Heart left ventricle (tissue), 13 donors: ENCODE data around the gene WDR47.

Experiments used
- CTCF ChIP-seq, 12 donors: fragments of 200-600 bp; sonication (generic) in 4 of 12; IDR thresholded peaks; one replicate each; pipeline versions ENCODE4 v1.5.0 to v1.8.0; 2018 to 2022; ENCODE audit warnings: antibody characterized with exemption in 12 of 12, mild to moderate bottlenecking in 5 of 12
- POLR2A ChIP-seq, 2 donors: fragments of 450-650 bp; IDR thresholded peaks; one replicate each; pipeline ENCODE4 v1.6.1; 2017; ENCODE audit warnings: antibody characterized with exemption in 2 of 2, mild to moderate bottlenecking in 2 of 2, moderate library complexity in 2 of 2
- donor health status: ischemic (EF 13 %, LVEDD 7.1; RV severe dilation, severe dysfunction).
- donor health status: DM: no; HTN: yes; CAD: no.
- donor health status: DM: no; HTN: no; CAD: no.
- donor health status: ischemic (EF 25% LVEDD 6.9; RV normal size, moderate dysfunction).
- donor health status: ischemic (EF 25% LVEDD 5.7; RV mildly dilated, moderate dysfunction).
- donor health status: ischemic (EF 35%, LVEDD 5.7; RV mildly dilated, moderate dysfunction).
- donor health status: nonischemic (EF 11% LVEDD 7.7; RV severe dilation, severe dysfunction).
- donor health status: DM: yes; HTN: yes; CAD: no.
- donor health status: PGD.
- donor health status: ischemic (EF 29% LVEDD 5.4; RV normal size, mild dysfunction).
- donor health status: nonischemic (EF 23%, LVEDD 6.1; RV moderate dilation, normal function).

DNA sequence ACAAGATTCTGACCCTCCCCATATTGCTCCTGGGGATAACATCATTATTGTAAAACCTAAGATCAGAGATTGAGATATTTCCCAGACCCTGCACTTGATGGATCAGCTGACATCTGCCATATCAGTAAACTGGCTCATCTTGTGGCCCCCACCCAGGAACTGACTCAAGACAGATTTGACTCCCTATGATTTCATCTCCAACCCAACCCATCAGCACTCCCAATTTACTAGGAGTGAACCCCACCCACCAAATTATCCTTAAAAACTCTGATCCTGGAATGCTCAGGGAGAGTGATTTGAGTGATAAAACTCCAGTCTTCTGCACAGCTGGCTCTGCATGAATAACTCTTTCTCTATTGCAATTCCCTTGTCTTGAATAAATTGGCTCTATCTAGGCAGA, 72.6 kb downstream of the WDR47 start:
- no peak for TF ChIP-seq CTCF (IDR thresholded peaks at IDR 0.05)
- TF ChIP-seq POLR2A (IDR thresholded peaks at IDR 0.05) = no peak
